Memory B cell (primary cell): ENCODE data around the gene TPSD1.

Experiments used
- ATAC-seq: fragments of 150-1000 bp; cut with Tn5 transposase; 2 replicates; pipeline ENCODE4 v1.10.0; 2021; ENCODE audit warnings: low read depth, mild to moderate bottlenecking, moderate library complexity
- DNase-seq, 2 donors: peaks; one replicate each; pipeline ENCODE4 v3.0.0; 2022; ENCODE audit warnings: low spot score in 2 of 2
- H3K27ac Mint-ChIP-seq: one replicate; pipeline ENCODE4 v1.8.0; 2022; ENCODE audit warnings: mild to moderate bottlenecking, moderate library complexity, mixed read lengths
- H3K27me3 Mint-ChIP-seq: one replicate; pipeline ENCODE4 v1.8.0; 2022; ENCODE audit warnings: mixed read lengths
- H3K36me3 Mint-ChIP-seq: one replicate; pipeline ENCODE4 v1.8.0; 2022; ENCODE audit warnings: mild to moderate bottlenecking, mixed read lengths
- H3K4me1 Mint-ChIP-seq: one replicate; pipeline ENCODE4 v1.8.0; 2022; ENCODE audit warnings: mixed read lengths
- H3K4me3 Mint-ChIP-seq: one replicate; pipeline ENCODE4 v1.8.0; 2022; ENCODE audit warnings: mild to moderate bottlenecking, moderate library complexity, mixed read lengths
- H3K9me3 Mint-ChIP-seq: one replicate; pipeline ENCODE4 v1.8.0; 2022; ENCODE audit warnings: mixed read lengths

TPSD1 gene

GRCh38 chr16:1216681-1217400 lies 39.0 kb upstream of the TPSD1 start:
- Mint-ChIP-seq H3K9me3 (no peaks in the 10 kb centered on the region), H3K27me3 (peaks cover 13% of the 10 kb centered on the region), H3K4me1 (no peaks in the 10 kb centered on the region), H3K27ac (no peak overlapping the region), H3K4me3 (no peak overlapping the region), H3K36me3 (no peaks in the 10 kb centered on the region)
- DNase-seq = no peak
- ATAC-seq = no peak

DNA sequence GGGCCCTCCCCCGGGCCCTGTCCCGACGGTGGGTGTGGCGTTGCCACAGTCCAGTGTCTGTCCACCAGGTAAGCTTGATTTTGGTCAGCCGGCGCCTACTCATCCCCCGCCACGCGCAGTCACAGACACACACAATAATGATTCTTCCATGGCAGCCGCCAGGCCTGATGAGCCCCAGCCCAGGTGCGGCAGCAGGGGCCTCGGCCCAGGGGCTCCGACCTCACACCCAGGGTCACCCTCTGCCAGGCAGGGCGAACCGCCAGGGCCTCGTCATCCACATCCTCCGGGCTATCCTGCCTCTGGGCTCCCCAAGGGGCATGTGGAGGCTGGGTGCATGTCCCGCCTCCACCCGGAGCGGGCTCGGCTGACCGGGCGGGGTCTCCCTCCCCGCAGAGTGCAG lies 38.3 kb upstream of the TPSD1 start:
- no peaks in the 10 kb centered on the region for H3K9me3 Mint-ChIP-seq
- no peaks in the 10 kb centered on the region for H3K4me1 Mint-ChIP-seq
- ATAC-seq (no peak), DNase-seq (no peak)
- H3K27ac Mint-ChIP-seq = no peak overlapping the region
- no peak overlapping the region for H3K4me3 Mint-ChIP-seq
- H3K27me3 Mint-ChIP-seq = peaks cover 13% of the 10 kb centered on the region
- H3K36me3 Mint-ChIP-seq = no peaks in the 10 kb centered on the region

DNA sequence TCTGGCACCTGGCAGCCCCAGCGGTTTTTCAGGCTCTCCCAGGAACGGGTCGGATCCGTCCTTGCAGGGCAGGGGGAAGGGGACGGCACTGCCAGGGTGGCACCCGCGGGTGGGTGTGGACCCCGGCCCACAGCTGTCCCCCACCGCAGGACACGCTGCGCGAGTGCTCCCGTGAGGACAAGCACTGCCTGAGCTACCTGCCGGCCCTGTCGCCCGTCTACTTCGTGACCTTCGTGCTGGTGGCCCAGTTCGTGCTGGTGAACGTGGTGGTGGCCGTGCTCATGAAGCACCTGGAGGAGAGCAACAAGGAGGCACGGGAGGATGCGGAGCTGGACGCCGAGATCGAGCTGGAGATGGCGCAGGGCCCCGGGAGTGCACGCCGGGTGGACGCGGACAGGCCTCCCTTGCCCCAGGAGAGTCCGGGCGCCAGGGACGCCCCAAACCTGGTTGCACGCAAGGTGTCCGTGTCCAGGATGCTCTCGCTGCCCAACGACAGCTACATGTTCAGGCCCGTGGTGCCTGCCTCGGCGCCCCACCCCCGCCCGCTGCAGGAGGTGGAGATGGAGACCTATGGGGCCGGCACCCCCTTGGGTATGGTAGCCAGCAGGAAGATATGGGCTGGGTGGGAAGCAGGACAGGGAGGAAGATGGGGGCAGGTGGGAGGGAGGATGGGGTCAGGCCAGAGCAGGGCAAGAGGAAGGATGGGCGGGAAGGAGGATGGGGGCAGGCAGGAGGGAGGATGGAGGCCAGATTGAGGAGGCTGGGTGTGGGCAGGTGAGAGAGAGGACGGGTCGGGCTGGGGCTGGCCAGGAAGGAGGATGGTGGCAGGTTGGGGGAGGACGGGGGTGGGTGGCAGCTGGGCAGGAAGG lies 37.6 kb upstream of the TPSD1 start:
- Mint-ChIP-seq H3K4me3 (no peak overlapping the region), H3K27me3 (peaks cover 13% of the 10 kb centered on the region), H3K4me1 (no peaks in the 10 kb centered on the region), H3K36me3 (no peaks in the 10 kb centered on the region), H3K27ac (no peak overlapping the region), H3K9me3 (no peaks in the 10 kb centered on the region)
- ATAC-seq = no peak
- DNase-seq = no peak

- H3K27ac Mint-ChIP-seq = no peak overlapping the region
- ATAC-seq (no peak), DNase-seq (no peak)
Measured at GRCh38 chr16:1218930-1219611, 36.8 kb upstream of the TPSD1 start.

GRCh38 chr16:1220098-1220728 lies 35.7 kb upstream of the TPSD1 start:
- peaks cover 8% of the 10 kb centered on the region for H3K27me3 Mint-ChIP-seq
- DNase-seq (no peak), ATAC-seq (no peak)
- H3K9me3 Mint-ChIP-seq = no peaks in the 10 kb centered on the region
- H3K36me3 Mint-ChIP-seq = no peaks in the 10 kb centered on the region
- H3K4me3 Mint-ChIP-seq = no peak overlapping the region
- no peak overlapping the region for H3K27ac Mint-ChIP-seq
- no peaks in the 10 kb centered on the region for H3K4me1 Mint-ChIP-seq

More at GRCh38 chr16:1218930-1219611, 36.8 kb upstream of the TPSD1 start:
- no peaks in the 10 kb centered on the region for H3K36me3 Mint-ChIP-seq
- H3K9me3 Mint-ChIP-seq = no peaks in the 10 kb centered on the region
- no peaks in the 10 kb centered on the region for H3K4me1 Mint-ChIP-seq
- no peak overlapping the region for H3K4me3 Mint-ChIP-seq
- peaks cover 11% of the 10 kb centered on the region for H3K27me3 Mint-ChIP-seq

- ATAC-seq = no peak
- no peaks in the 10 kb centered on the region for H3K4me1 Mint-ChIP-seq
- H3K27me3 Mint-ChIP-seq = peaks cover 6% of the 10 kb centered on the region
- H3K36me3 Mint-ChIP-seq = no peaks in the 10 kb centered on the region
- no peak for DNase-seq
- no peaks in the 10 kb centered on the region for H3K9me3 Mint-ChIP-seq
- H3K4me3 Mint-ChIP-seq = no peak overlapping the region
- H3K27ac Mint-ChIP-seq = no peak overlapping the region
Measured at GRCh38 chr16:1220841-1221627, 34.8 kb upstream of the TPSD1 start.

DNA sequence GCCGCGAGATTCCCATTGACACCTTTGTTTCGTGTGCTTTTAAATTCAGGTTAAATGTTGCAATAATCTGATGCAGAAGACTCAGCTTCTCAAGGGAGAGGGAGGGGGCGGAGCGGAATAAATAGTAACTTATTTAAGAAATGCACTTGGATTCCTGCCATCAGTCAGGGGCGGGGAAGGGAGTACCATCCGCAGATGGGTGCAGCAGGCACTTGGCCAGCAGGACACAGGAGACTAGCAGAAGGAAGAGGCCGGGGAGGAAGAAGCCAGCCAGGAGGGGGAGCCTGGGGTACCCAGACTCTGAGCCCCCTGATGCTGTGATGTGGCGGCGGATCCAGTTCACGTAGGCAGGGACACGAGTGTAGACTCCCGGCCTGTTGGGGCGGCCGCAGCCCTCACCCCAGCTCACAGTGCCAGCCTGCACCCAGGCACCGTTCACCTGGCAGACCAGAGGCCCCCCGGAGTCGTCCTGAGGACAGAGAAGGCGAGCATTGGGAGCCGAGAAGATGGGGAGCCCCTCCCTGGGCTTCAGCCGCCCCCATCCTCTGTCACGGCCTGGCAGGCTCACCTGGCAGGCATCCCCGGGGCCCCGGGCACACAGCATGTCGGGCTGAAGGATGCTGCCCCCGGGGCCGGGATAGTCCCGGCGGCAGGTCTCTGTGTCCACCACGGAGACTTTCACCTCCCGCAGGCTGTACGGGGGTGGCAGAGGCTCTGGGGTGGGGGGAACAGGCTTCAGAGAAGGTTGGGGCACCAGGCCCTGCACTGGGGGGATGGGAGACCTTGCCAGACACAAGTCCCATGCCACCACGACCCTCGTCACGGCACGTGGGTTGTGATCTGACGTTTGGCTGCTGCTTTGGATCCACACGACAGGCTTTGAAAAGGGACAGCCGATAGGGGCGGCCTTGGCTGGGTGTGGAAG lies 34.0 kb upstream of the TPSD1 start:
- Mint-ChIP-seq H3K27ac (no peak overlapping the region), H3K27me3 (peaks cover 5% of the 10 kb centered on the region), H3K4me3 (no peak overlapping the region), H3K9me3 (no peaks in the 10 kb centered on the region), H3K4me1 (no peaks in the 10 kb centered on the region), H3K36me3 (no peaks in the 10 kb centered on the region)
- no peak for DNase-seq
- ATAC-seq = no peak

DNA sequence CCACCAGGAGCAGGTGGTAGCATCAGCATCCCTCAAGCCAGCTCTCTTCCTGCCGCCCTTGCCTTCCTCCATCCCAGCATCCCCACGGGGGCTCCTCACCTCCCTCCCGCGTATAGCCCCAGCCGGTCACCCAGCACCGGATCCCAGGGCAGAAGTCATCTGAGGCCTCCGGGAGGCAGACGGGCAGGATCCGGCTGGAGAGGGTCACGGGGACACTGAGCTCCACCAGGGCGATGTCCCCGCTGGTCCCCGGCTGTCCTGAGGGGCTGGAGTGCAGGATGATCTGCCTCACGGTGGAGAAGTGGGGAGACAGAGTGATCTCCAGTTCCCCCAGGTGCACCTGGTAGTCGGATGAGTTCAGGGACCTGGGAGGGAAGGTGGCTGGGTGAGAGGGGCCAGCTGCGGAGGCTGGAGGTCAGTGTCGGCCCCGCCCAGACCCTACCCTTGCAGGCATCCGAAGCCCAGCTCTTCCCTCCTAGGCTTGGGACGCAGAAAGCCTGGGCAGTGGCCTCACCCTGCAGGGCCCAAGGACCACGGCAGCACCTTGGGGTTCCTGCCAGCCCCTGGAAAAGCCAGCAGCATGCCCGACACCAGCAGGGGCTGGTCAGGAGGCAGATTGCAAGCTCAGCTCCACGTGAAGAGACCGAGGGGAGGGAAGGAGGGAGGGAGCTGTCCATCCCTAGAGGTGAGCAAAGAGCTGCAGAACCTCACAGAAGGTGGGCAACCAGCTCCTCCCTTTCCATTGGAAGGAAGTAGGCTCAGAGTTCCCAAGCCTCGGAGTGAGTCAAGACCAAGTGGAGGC lies 33.1 kb upstream of the TPSD1 start:
- peaks cover 7% of the 10 kb centered on the region for H3K27me3 Mint-ChIP-seq
- DNase-seq = no peak
- no peaks in the 10 kb centered on the region for H3K4me1 Mint-ChIP-seq
- no peak for ATAC-seq
- H3K4me3 Mint-ChIP-seq = no peak overlapping the region
- H3K9me3 Mint-ChIP-seq = no peaks in the 10 kb centered on the region
- no peaks in the 10 kb centered on the region for H3K36me3 Mint-ChIP-seq
- no peak overlapping the region for H3K27ac Mint-ChIP-seq

DNA sequence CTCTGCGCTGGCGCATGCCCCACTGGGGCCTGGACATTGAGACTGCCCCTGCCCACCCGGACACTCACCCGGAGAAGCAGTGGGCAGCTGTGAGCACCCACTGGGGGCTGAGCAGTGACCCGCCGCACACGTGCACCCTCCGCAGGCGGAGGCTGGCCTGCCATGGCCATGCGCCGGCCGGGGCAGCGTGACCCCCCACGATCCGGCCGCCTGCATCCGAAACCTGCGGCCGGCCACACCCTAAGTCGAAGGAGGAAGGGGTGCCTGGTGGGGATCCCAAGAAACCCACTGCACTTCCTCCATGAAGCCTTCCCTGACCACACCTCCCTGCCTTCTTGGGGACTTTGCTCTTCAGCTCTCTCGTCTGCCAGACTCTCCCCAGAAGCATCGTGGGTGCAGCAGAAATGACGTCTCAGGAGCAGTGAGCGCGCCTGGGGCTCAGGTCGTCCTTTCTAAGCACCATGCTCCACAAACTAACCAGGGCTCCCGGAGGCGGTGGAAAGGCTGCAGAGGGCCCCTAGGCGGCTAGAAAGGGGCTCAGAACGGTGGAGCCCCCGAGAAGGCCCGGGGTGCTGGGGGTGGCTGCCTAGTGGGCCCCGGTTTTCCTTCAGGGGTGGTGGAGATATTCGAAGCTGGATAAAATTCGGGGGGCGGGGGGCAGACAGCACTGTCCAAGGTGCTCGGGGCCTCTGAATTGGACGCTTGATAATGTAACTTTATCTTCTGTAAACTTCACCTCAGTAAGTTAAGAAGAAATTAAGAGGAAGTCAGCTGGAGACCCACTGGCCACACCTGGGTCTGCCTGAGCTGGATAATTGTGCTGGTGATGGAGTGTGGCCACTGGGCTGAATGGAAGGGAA lies 32.3 kb upstream of the TPSD1 start:
- peaks cover 9% of the 10 kb centered on the region for H3K27me3 Mint-ChIP-seq
- no peak for DNase-seq
- no peaks in the 10 kb centered on the region for H3K36me3 Mint-ChIP-seq
- no peak overlapping the region for H3K27ac Mint-ChIP-seq
- H3K4me1 Mint-ChIP-seq = no peaks in the 10 kb centered on the region
- ATAC-seq = no peak
- no peaks in the 10 kb centered on the region for H3K9me3 Mint-ChIP-seq
- H3K4me3 Mint-ChIP-seq = no peak overlapping the region

- Mint-ChIP-seq H3K9me3 (no peaks in the 10 kb centered on the region), H3K27me3 (peaks cover 9% of the 10 kb centered on the region), H3K4me3 (no peak overlapping the region), H3K36me3 (no peaks in the 10 kb centered on the region), H3K27ac (no peak overlapping the region), H3K4me1 (no peaks in the 10 kb centered on the region)
- no peak for ATAC-seq
- DNase-seq = no peak
Measured at GRCh38 chr16:1224558-1224957, 31.3 kb upstream of the TPSD1 start.

GRCh38 chr16:1225051-1225451 lies 30.8 kb upstream of the TPSD1 start, which contains the start of gene TPSG1:
Gene TPSG1 (minus strand): TSS chr16:1225268. CDS start chr16:1225252, 16 bp downstream.
- Mint-ChIP-seq H3K27me3 (peaks cover 9% of the 10 kb centered on the region), H3K27ac (no peak within 1 kb of the TSS), H3K4me3 (no peak within 1 kb of the TSS), H3K36me3 (no peaks in the 10 kb centered on the region), H3K9me3 (no peaks in the 10 kb centered on the region), H3K4me1 (no peaks in the 10 kb centered on the region)
- no peak for DNase-seq
- ATAC-seq = no peak
